Hepatocyte (in vitro differentiated cells): ENCODE data around the gene PPARA. TPM values are rescaled to one million over a fixed set of nuclear protein-coding genes. Genes with fewer than 3 reads are reported as not detected.

Source experiments
- DNase-seq: peaks from one replicate; pipeline ENCODE4 v3.0.0-alpha.2; 2016; ENCODE audit warnings: low spot score
- H2AFZ ChIP-seq: fragments of 200-600 bp; sonication (generic); 2 replicates; pipeline ENCODE4 v1.6.0; 2016; ENCODE audit warnings: antibody characterized with exemption, mild to moderate bottlenecking
- H3K27ac ChIP-seq: fragments of 200-600 bp; sonication (generic); 2 replicates; pipeline ENCODE4 v1.5.1; 2016; ENCODE audit warnings: mild to moderate bottlenecking
- H3K27me3 ChIP-seq: fragments of 200-600 bp; sonication (generic); 2 replicates; pipeline ENCODE4 v1.6.1; 2016
- H3K36me3 ChIP-seq: fragments of 200-600 bp; sonication (generic); replicated peaks from 2 replicates; pipeline ENCODE4 v1.5.1; 2016; ENCODE audit warnings: low read depth; ENCODE audit not compliant: insufficient read depth
- H3K4me1 ChIP-seq: fragments of 200-600 bp; sonication (generic); 2 replicates; pipeline ENCODE4 v1.5.1; 2016; ENCODE audit warnings: mild to moderate bottlenecking, moderate library complexity; ENCODE audit not compliant: insufficient read depth
- H3K4me2 ChIP-seq: fragments of 200-600 bp; sonication (generic); 2 replicates; pipeline ENCODE4 v1.6.0; 2016
- H3K4me3 ChIP-seq: fragments of 200-600 bp; sonication (generic); 2 replicates; pipeline ENCODE4 v1.5.1; 2016; ENCODE audit warnings: mild to moderate bottlenecking
- H3K79me2 ChIP-seq: fragments of 200-600 bp; sonication (generic); 2 replicates; pipeline ENCODE4 v1.6.0; 2017; ENCODE audit warnings: mild to moderate bottlenecking
- H3K9me2 ChIP-seq: fragments of 200-600 bp; sonication (generic); replicated peaks from 2 replicates; pipeline ENCODE4 v1.6.0; 2017; ENCODE audit warnings: mild to moderate bottlenecking; ENCODE audit not compliant: insufficient read depth
- H3K9me3 ChIP-seq: fragments of 200-600 bp; sonication (generic); 2 replicates; pipeline ENCODE4 v1.5.1; 2016; ENCODE audit warnings: low read depth, mild to moderate bottlenecking
- H4K20me1 ChIP-seq: fragments of 200-600 bp; sonication (generic); 2 replicates; pipeline ENCODE4 v1.6.0; 2016; ENCODE audit warnings: mild to moderate bottlenecking; ENCODE audit not compliant: insufficient read depth, poor library complexity, severe bottlenecking
- EZH2 ChIP-seq: fragments of 200-600 bp; sonication (generic); IDR thresholded peaks from 2 replicates; pipeline ENCODE4 v1.6.1; 2016; ENCODE audit warnings: antibody characterized with exemption, mild to moderate bottlenecking, borderline replicate concordance
- EZH2phosphoT487 ChIP-seq: fragments of 200-600 bp; sonication (generic); IDR thresholded peaks from one replicate; pipeline ENCODE4 v1.6.1; 2018; ENCODE audit warnings: antibody characterized with exemption, mild to moderate bottlenecking, low read depth, moderate library complexity; ENCODE audit not compliant: unreplicated experiment, severe bottlenecking
- WGBS: methylation state at CpG from one replicate; pipeline ENCODE4 v1.1.6; 2016; ENCODE audit warnings: low lambda C conversion rate; ENCODE audit errors: missing lambda C conversion rate; 5-methylcytosine and 5-hydroxymethylcytosine counted together
- polyA plus RNA-seq: library from polyadenylated mRNA; unstranded; fragments of >200 nt; fragmentation: Nextera tagmentation; extraction: Ambion mirVana; gene quantifications from 2 replicates; pipeline ENCODE4 v1.2.1, GENCODE V29; 2016
- total RNA-seq: library from RNA; depleted of rRNA; stranded (reverse); fragments of >200 nt; gene quantifications from 2 replicates; pipeline ENCODE4 v1.2.3, GENCODE V29; 2014
- TF ChIP-seq, protein P1 (sequence below): fragments of 200-600 bp; sonication (generic); IDR thresholded peaks from 2 replicates; pipeline ENCODE4 v1.5.1; 2016; ENCODE audit warnings: antibody characterized with exemption, mild to moderate bottlenecking; ENCODE audit not compliant: poor library complexity

The PPARA gene
- total and polyA plus RNA-seq, 2 experiments from 2014 or later: 13.7 to 31.0 TPM

DNA sequence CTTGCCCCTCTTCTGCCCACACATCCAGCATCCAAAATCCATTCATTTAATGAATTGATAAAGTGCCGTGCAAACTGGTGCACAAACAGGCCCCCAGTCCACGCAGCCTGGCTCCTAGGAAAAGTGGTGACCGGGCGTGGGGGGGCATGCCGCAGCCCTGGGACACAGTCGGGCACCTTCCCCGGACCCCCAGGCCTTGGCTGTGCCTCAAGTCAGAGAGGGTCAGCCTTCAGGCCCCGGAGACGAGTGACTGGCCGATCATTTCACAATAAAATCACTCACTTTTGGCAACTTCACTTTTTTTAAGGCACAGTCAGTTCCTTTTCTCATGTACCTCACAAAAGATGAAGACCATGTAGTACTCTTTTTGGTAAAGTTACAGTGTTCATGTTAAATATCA is 91.8 kb downstream of the PPARA start:
- Histone ChIP-seq H3K4me1 (no peaks in the 10 kb centered on the region), H3K9me3 (no peaks in the 10 kb centered on the region), H3K9me2 (no peaks in the 10 kb centered on the region), H4K20me1 (no peaks in the 10 kb centered on the region), H3K4me2 (no peak overlapping the region), H3K36me3 (no peaks in the 10 kb centered on the region), H3K27ac (no peak overlapping the region), H3K27me3 (no peaks in the 10 kb centered on the region), H3K4me3 (no peak overlapping the region), H2AFZ (no peak overlapping the region), H3K79me2 (no peaks in the 10 kb centered on the region)
- 93% methylated on average over 10 of the region's 10 CpGs for WGBS
- TF ChIP-seq, protein P1, sequence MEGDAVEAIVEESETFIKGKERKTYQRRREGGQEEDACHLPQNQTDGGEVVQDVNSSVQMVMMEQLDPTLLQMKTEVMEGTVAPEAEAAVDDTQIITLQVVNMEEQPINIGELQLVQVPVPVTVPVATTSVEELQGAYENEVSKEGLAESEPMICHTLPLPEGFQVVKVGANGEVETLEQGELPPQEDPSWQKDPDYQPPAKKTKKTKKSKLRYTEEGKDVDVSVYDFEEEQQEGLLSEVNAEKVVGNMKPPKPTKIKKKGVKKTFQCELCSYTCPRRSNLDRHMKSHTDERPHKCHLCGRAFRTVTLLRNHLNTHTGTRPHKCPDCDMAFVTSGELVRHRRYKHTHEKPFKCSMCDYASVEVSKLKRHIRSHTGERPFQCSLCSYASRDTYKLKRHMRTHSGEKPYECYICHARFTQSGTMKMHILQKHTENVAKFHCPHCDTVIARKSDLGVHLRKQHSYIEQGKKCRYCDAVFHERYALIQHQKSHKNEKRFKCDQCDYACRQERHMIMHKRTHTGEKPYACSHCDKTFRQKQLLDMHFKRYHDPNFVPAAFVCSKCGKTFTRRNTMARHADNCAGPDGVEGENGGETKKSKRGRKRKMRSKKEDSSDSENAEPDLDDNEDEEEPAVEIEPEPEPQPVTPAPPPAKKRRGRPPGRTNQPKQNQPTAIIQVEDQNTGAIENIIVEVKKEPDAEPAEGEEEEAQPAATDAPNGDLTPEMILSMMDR: no peak
- TF ChIP-seq EZH2phosphoT487 (no peak), EZH2 (no peak)
- no peak for DNase-seq

DNA sequence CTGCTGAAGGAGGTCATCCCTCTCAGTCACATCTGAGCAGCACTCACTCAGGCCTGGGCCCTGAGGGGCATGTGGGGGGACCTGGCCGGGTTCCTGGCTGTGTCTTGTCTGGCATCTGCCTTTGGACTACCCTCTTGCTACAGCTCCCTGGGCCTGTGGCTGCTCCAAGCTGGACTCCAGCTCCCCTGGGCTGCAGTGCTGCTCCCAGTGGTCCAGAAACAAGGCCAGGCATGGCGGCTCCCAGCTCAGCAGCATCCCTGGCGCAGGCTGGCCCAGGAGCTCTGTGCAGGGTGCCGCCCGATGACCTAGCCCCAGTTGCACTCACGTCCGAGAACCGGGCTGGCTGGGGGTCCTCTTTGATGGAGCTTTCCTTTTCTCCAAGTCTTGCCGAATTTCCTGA is 94.4 kb downstream of the PPARA start:
- 97% methylated on average over 9 of the region's 9 CpGs for WGBS
- no peak overlapping the region for H3K4me3 ChIP-seq
- no peaks in the 10 kb centered on the region for H3K4me1 ChIP-seq
- no peak overlapping the region for H3K27ac ChIP-seq
- no peak for TF ChIP-seq EZH2phosphoT487
- no peak for TF ChIP-seq EZH2
- TF ChIP-seq, protein P1: no peak
- H3K79me2 ChIP-seq: peaks cover 3% of the 10 kb centered on the region
- no peaks in the 10 kb centered on the region for H3K27me3 ChIP-seq
- no peaks in the 10 kb centered on the region for H3K36me3 ChIP-seq
- H2AFZ ChIP-seq: no peak overlapping the region
- no peaks in the 10 kb centered on the region for H3K9me2 ChIP-seq
- DNase-seq: no peak
- no peak overlapping the region for H3K4me2 ChIP-seq
- no peaks in the 10 kb centered on the region for H3K9me3 ChIP-seq
- no peaks in the 10 kb centered on the region for H4K20me1 ChIP-seq

DNA sequence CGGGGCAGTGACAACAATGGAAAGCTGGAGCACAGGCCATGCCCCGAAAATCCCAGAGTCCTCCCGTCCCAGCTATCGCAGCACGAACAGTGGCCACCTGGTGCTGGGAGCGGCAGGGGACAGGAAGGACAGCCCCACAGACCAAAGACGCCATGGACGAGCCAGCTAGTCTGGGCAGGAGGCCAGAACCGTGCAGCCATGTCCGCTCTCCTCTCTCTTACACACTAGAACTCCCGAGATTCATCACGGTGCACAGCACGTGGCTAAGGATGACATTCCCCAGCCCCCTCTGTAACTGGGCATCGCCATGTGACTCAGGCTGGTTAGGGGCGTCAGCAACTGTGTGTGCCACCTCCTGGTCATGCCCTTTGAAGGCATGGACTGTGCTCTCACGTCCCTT is 95.2 kb downstream of the PPARA start:
- TF ChIP-seq, protein P1: no peak
- TF ChIP-seq EZH2 (no peak), EZH2phosphoT487 (no peak)
- Histone ChIP-seq H3K9me3 (no peaks in the 10 kb centered on the region), H3K79me2 (peaks cover 4% of the 10 kb centered on the region), H4K20me1 (no peaks in the 10 kb centered on the region), H2AFZ (no peak overlapping the region), H3K27ac (no peak overlapping the region), H3K9me2 (no peaks in the 10 kb centered on the region), H3K36me3 (no peaks in the 10 kb centered on the region), H3K27me3 (no peaks in the 10 kb centered on the region), H3K4me2 (no peak overlapping the region), H3K4me1 (peaks cover under 1% of the 10 kb centered on the region), H3K4me3 (no peak overlapping the region)
- DNase-seq: no peak
- WGBS: 86% methylated on average over 16 of the region's 16 CpGs

DNA sequence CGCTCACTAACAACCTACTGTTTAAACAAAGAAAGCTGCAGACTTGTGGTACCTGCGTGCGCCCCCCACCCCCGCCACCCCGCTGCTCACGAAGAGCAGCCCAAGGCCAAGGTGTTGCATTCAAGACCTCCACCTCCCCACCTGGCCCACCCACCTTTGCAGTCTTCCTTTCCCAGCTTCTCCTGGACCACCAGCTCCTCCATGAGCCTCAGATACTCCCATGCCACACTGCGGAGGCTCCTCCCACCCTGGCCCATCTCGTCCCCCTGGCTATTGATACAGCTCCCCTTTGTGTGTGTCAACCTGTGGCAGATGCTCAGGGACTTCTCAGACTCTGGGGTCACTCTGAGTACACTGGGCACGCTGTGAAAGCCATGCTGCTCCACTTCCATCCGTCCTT is 95.9 kb downstream of the PPARA start:
- Histone ChIP-seq H3K9me2 (no peaks in the 10 kb centered on the region), H4K20me1 (no peaks in the 10 kb centered on the region), H3K79me2 (peaks cover 6% of the 10 kb centered on the region), H2AFZ (no peak overlapping the region), H3K36me3 (no peaks in the 10 kb centered on the region), H3K4me2 (no peak overlapping the region), H3K27me3 (no peaks in the 10 kb centered on the region), H3K27ac (no peak overlapping the region), H3K4me3 (no peak overlapping the region), H3K4me1 (peaks cover 6% of the 10 kb centered on the region), H3K9me3 (no peaks in the 10 kb centered on the region)
- TF ChIP-seq EZH2: no peak
- TF ChIP-seq, protein P1: no peak
- no peak for TF ChIP-seq EZH2phosphoT487
- 92% methylated on average over 10 of the region's 10 CpGs for WGBS
- DNase-seq: no peak
